HepG2 (cell line): ENCODE measurements around the gene PPP1R27. TPM values are rescaled to one million over a fixed set of nuclear protein-coding genes. Genes with fewer than 3 reads are reported as not detected.

Experiments used
- ATAC-seq: fragments of 200-7000 bp; cut with Tn5 transposase; 3 replicates; pipeline ENCODE4 v1.9.1; 2020; ENCODE audit warnings: mild to moderate bottlenecking, moderate library complexity
- BruUV-seq: library from RNA; stranded (reverse); fragments of 400-500 nt; replicated peaks from 2 replicates; lab custom pipeline; 2021; lab: Mats Ljungman, UMichigan
- CTCF ChIA-PET: fragments of 300-600 bp; formaldehyde crosslinking; extraction: SDS; loops from one replicate; lab custom pipeline; 2021; ENCODE audit warnings: low total read pairs, inconsistent platforms, low intra/inter-chr PET ratio; lab: Yijun Ruan, JAX
- POLR2A ChIA-PET: fragments of 350-600 bp; sonication (Branson Sonifier 250); formaldehyde crosslinking; loops from one replicate; lab custom pipeline; 2020; ENCODE audit warnings: antibody characterized with exemption, inconsistent platforms; lab: Yijun Ruan, JAX
- DNase-seq: peaks from one replicate; pipeline ENCODE4 v3.0.0-alpha.2; 2015; ENCODE audit warnings: low spot score
- FAIRE-seq: peaks from 3 replicates; lab custom pipeline; 2011; peaks lifted over from hg19 to GRCh38; lab: Jason Lieb, UNC
- H2AFZ ChIP-seq: one replicate; pipeline ENCODE4 v1.6.1; 2011; ENCODE audit warnings: low read length, inconsistent platforms
- H3K27ac ChIP-seq: fragments of 300-600 bp; 3 replicates; pipeline ENCODE4 v1.8.0; 2011; ENCODE audit warnings: mixed run types, mild to moderate bottlenecking, mixed read lengths, low read length, inconsistent platforms; ENCODE audit not compliant: insufficient read depth; ENCODE audit errors: extremely low read length
- H3K27me3 ChIP-seq, 2 experiments: fragments of 200-600 bp in 1 of 2; 2 replicates in 1 of 2; 3 replicates in 1 of 2; pipeline versions ENCODE4 v1.6.0 to v1.8.0; 2011; ENCODE audit warnings: low read length in 2 of 2, mild to moderate bottlenecking in 2 of 2, moderate library complexity in 2 of 2, inconsistent platforms in 1 of 2; ENCODE audit not compliant: insufficient read depth in 2 of 2, control insufficient read depth in 1 of 2
- H3K36me3 ChIP-seq, 2 experiments: fragments of 200-600 bp in 1 of 2; replicated peaks in 1 of 2; 2 replicates in 1 of 2; 3 replicates in 1 of 2; pipeline versions ENCODE4 v1.5.1 to v1.8.0; 2011; ENCODE audit warnings: low read length in 2 of 2, inconsistent platforms in 1 of 2; ENCODE audit not compliant: insufficient read depth in 2 of 2, control insufficient read depth in 1 of 2
- H3K4me1 ChIP-seq: 2 replicates; pipeline ENCODE4 v1.5.1; 2012; ENCODE audit warnings: low read length, inconsistent platforms; ENCODE audit not compliant: insufficient read depth
- H3K4me2 ChIP-seq: 2 replicates; pipeline ENCODE4 v1.6.0; 2011; ENCODE audit warnings: low read depth, low read length, inconsistent platforms
- H3K4me3 ChIP-seq, 3 experiments: fragments of 200-600 bp in 1 of 3; sonication (generic), shearing (Covaris generic) in 1 of 3; replicated peaks in 1 of 3; 2 replicates each; pipeline ENCODE4 v1.5.1; 2011 to 2016; ENCODE audit warnings: low read length in 3 of 3, inconsistent platforms in 2 of 3, low read depth in 2 of 3, mild to moderate bottlenecking in 2 of 3, control low read depth in 1 of 3, mixed read lengths in 1 of 3; ENCODE audit not compliant: insufficient read depth in 1 of 3
- H3K79me2 ChIP-seq: one replicate; pipeline ENCODE4 v1.6.1; 2011; ENCODE audit warnings: low read length, inconsistent platforms; ENCODE audit not compliant: insufficient read depth
- H3K9ac ChIP-seq: 2 replicates; pipeline ENCODE4 v1.6.0; 2011; ENCODE audit warnings: mild to moderate bottlenecking, low read depth, low read length, inconsistent platforms; ENCODE audit not compliant: insufficient read depth
- H3K9me3 ChIP-seq: 2 replicates; pipeline ENCODE4 v1.5.1; 2012; ENCODE audit warnings: mild to moderate bottlenecking, low read length
- H4K20me1 ChIP-seq: 2 replicates; pipeline ENCODE4 v1.6.0; 2011; ENCODE audit warnings: inconsistent platforms, mild to moderate bottlenecking, low read length, moderate library complexity; ENCODE audit not compliant: insufficient read depth
- ARHGAP35 ChIP-seq: sonication (generic); formaldehyde crosslinking; IDR thresholded peaks from 2 replicates; pipeline ENCODE4 v1.9.0; 2022; ENCODE audit warnings: mild to moderate bottlenecking, inconsistent platforms, moderate library complexity, missing genetic modification reagents, borderline replicate concordance
- BORCS8-MEF2B ChIP-seq: sonication (generic); formaldehyde crosslinking; IDR thresholded peaks from 2 replicates; pipeline ENCODE4 v1.8.0; 2022; ENCODE audit warnings: mild to moderate bottlenecking, missing genetic modification reagents
- SIX1 ChIP-seq: sonication (generic); formaldehyde crosslinking; IDR thresholded peaks from 2 replicates; pipeline ENCODE4 v1.4.0; 2020; ENCODE audit warnings: missing genetic modification reagents, borderline replicate concordance
- ZNF496 ChIP-seq: sonication (generic); formaldehyde crosslinking; IDR thresholded peaks from 2 replicates; pipeline ENCODE4 v1.8.1; 2023; ENCODE audit warnings: mild to moderate bottlenecking, moderate library complexity, missing genetic modification reagents; ENCODE audit not compliant: insufficient replicate concordance
- ZNF784 ChIP-seq: sonication (generic); formaldehyde crosslinking; IDR thresholded peaks from 2 replicates; pipeline ENCODE4 v1.5.1; 2020; ENCODE audit warnings: missing genetic modification reagents, mild to moderate bottlenecking, borderline replicate concordance
- WGBS: methylation state at CpG from one replicate; pipeline ENCODE4 v1.1.6; 2017; ENCODE audit warnings: low lambda C conversion rate; 5-methylcytosine and 5-hydroxymethylcytosine counted together
- in situ Hi-C: cut with HindIII; loops from 2 replicates; pipeline ENCODE4 v1.10.0; 2017; ENCODE audit warnings: low pct_unique_long_range_greater_than_20kb; ENCODE audit not compliant: extremely low pct_ligation_motif_present
- intact Hi-C: fragments of 100-400 bp; cut with micrococcal nuclease; formaldehyde crosslinking; loops from one replicate; pipeline ENCODE4 v1.10.0; 2022; ENCODE audit not compliant: unreplicated experiment
- polyA plus RNA-seq, 8 experiments: library from polyadenylated mRNA; depleted of rRNA in 3 of 8; stranded (reverse) in 7 of 8; unstranded in 1 of 8; fragments of >200 nt; fragmentation: Illumina TruSeq in 4 of 8; extraction: Trizol in 4 of 8; gene quantifications; 2 replicates each; pipeline versions ENCODE4 v1.2.1 to v1.2.3, GENCODE V29; 2011 to 2016; ENCODE audit warnings: low read depth in 4 of 8, missing spikeins in 1 of 8, mixed read lengths in 1 of 8; ENCODE audit not compliant: insufficient read depth in 1 of 8
- total RNA-seq, 5 experiments: library from RNA; depleted of rRNA; stranded (reverse); fragments of >200 nt; fragmentation: Illumina TruSeq; extraction: Trizol; gene quantifications; 2 replicates each; pipeline ENCODE4 v1.2.3, GENCODE V29; 2016; ENCODE audit warnings: low read depth in 1 of 5

Gene PPP1R27
- total and polyA plus RNA-seq, 2 of the 13 experiments (the other 11 are each of a cell fraction or from before 2014, with no cell fraction given), result 0.17 to 1.00 TPM

- H3K4me3 ChIP-seq, result no peak overlapping the region
- in situ Hi-C loops, result no loop called here
- H3K4me1 ChIP-seq, result peaks cover 4% of the 10 kb centered on the region
- DNase-seq, result no peak
- POLR2A ChIA-PET, result no interaction called here
- no TSS peak for BruUV-seq
- H3K79me2 ChIP-seq, result no peaks in the 10 kb centered on the region
- H3K4me2 ChIP-seq, result no peak overlapping the region
- FAIRE-seq, result no peak
- no peak overlapping the region for H2AFZ ChIP-seq
- H3K9ac ChIP-seq, result no peak overlapping the region
- peaks cover 4 to 26% of the 10 kb centered on the region in 2 experiments; a peak in 4 of 5 replicates for H3K36me3 ChIP-seq
- H3K27me3 ChIP-seq, result no peaks in the 10 kb centered on the region
- WGBS, result 97% methylated on average over 5 of the region's 5 CpGs
- H3K27ac ChIP-seq, result no peak overlapping the region
- no peak for ATAC-seq
- CTCF ChIA-PET, result no interaction called here
- intact Hi-C loops, result no loop called here
- no peaks in the 10 kb centered on the region for H4K20me1 ChIP-seq
- no peaks in the 10 kb centered on the region for H3K9me3 ChIP-seq
- TF ChIP-seq SIX1 (no peak), ZNF784 (CRISPR knock-in tag) (no peak), ARHGAP35 (CRISPR knock-in tag) (no peak), ZNF496 (CRISPR knock-in tag) (no peak), BORCS8-MEF2B (CRISPR knock-in tag) (no peak)
These were observed 42.7 kb upstream of the PPP1R27 start for GRCh38 chr17:81877569-81877968.
